CD4-positive, alpha-beta T cell treated with Interleukin-12 subunit alpha and Interleukin-12 subunit beta, for 1 hour (primary cell): ENCODE results near the gene MBTD1.
"Not testable (repeated sequence)": the region's sequence is repeated elsewhere in the genome, so short reads cannot be mapped to it uniquely, and the experiment has no call there.

Source experiments
- DNase-seq: peaks from one replicate; pipeline ENCODE4 v3.0.0-alpha.2; 2020

Gene MBTD1

DNA sequence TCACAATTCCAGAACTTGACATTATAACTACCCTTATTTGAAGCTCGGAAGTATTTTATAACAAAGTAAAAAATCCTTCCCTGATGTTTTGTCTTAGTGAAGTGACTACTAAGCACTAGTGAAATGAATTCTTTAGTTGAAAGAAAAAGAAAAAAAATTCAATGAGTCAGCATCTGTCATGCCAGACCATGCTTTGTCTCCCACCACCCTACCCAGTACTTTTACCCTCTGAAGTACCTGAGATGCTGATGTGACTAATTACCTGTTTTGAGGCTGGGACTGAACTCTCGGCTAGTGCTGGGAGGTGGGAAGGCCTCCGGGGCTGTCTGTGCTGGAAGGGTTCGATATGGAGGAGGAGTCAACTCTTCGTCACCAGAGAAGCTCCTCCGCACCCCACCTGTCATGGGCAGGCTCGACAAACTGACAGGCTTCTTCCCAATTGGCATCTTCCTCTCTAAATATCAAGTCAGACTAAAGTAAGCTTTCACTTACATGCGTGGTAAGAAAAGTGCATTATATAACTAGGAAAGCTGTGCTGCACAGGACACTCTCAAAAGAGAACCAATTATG lies 74.0 kb downstream of the MBTD1 start:
- DNase-seq: no peak

DNA sequence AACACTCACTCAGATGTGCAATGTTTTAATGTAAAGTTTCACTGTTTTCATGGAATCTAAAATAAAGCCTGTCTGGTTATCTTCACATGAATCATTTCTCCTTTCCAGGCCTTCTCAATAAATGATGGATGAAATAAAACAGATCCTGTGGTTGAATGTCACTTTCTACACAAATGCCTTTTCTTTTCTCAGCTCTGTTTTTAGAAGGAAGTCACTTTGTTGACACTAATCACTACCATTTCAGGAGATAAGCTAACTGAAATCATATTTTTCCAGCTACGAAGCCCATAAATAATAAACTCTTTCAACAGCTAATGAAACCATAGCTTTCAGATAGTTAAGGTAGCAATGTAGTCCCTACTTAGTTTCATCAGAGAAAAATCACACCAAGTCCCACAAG lies 75.7 kb downstream of the MBTD1 start:
- no peak for DNase-seq

DNA sequence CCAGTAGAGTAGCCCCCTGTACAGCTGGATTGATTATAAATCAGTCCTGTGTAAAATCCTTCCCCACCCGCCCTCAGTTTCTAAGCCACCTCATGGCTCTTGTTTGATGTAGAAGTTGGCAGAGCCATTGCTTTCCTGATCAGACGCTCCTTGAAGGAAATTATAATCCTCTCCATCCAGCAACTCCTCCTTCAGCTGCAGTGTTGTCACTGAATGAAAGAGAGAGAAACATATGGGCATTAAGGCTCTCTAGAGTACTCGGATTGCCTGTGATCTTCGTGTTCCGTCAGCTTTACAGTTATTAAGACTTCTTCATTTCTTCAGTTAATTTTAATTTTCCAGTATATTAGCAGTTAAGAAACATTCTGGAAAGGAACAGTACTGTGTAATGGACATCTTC lies 79.4 kb downstream of the MBTD1 start:
- no peak for DNase-seq

DNA sequence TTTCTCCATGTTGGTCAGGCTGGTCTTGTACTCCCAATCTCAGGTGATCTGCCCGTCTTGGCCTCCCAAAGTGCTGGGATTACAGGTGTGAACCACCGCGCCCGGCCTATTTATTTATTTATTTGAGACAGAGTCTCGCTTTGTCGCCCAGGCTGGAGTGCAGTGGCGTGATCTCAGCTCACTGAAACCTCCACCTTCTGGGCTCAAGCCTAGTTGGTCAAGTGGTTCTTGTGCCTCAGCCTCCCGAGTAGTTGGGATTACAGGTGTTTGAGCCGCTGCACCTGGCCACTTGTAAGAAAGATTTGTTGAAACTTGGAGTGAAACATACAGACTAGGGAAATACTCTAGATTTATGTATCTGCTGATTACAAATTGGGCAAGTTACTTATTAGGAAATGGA lies 87.8 kb downstream of the MBTD1 start:
- DNase-seq: not testable (repeated sequence)

DNA sequence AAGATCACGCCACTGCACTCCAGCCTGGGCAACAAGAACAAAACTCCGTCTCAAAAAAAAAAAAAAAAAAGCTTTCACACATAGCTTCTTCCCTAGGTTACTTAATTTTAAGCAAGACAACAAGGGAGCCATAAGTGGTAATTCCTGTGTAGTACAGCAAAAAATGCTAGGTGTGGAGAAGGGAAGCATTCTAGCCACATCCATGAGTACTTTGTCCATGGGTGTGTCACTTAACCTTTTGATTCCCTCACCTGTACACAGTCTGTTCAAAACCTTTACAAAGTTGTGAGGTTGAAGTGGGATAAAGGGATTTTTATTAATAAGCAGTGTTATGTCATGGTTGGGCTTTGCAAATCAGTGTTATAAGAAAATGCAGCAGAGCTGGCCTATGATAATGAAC lies 89.1 kb downstream of the MBTD1 start:
- no peak for DNase-seq

DNA sequence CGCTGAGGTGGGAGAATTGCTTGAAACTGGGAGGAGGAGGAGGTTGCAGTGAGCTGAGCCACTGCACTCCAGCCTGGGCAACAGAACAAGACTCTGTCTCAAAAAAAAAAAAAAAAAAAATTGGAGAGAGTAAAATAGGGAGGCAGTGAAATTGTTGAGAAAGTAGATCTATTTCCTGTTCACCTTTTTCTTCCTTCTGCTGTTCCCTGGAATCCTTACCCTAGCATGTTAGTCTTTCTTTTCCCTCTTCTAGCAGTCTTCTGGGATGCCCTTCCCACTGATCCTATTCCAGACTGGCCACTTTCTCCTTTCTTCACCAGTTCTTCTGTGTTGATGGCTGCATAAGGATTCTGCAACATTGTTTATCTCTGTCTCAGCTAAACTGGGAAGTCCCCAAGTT lies 90.5 kb downstream of the MBTD1 start:
- no peak for DNase-seq

DNA sequence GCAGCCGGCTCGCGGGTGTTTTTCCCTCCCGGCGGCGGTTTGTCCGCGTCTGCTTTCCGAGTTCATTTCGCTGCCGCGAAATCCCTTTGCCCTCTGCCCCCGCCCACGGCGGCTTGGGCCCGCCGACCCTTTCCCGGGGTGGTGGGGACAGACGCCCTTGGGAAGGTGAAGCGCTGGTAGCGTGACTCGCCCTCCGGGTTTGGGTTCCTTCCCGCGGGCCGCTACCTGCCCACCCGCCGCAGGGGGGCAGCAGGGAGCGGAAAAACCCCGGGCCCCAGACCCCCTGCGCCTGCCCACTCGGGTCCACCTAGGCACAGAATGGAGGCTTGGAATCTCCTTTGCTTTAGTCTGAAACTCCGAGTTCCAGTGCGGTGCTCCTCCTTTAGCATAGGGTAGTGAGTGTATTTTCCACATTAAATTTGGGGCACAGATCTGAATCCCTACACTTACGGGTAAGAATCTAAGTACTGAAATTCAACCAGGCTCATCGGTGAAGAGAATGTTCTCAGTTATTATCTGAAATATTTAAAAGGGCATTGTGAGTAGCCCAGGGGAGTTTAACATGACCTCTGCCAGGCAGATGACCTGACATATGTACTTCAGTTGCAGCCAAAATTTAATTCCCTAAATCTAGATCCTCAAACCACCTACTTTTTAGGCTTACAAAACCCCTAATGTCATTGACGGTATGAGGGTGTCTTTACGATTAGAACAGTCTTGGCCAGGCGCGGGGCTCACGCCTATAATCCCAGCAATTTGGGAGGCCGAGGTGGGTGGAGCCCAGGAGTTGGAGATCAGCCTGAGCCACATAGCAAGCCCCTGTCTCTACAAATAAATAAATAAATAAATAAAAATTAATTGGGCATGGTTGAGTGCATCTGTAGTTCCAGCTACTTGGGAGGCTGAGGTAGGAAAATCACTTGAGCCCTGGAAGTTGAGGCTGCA lies 92.6 kb downstream of the MBTD1 start:
- peak; percentile 63 for DNase-seq

DNA sequence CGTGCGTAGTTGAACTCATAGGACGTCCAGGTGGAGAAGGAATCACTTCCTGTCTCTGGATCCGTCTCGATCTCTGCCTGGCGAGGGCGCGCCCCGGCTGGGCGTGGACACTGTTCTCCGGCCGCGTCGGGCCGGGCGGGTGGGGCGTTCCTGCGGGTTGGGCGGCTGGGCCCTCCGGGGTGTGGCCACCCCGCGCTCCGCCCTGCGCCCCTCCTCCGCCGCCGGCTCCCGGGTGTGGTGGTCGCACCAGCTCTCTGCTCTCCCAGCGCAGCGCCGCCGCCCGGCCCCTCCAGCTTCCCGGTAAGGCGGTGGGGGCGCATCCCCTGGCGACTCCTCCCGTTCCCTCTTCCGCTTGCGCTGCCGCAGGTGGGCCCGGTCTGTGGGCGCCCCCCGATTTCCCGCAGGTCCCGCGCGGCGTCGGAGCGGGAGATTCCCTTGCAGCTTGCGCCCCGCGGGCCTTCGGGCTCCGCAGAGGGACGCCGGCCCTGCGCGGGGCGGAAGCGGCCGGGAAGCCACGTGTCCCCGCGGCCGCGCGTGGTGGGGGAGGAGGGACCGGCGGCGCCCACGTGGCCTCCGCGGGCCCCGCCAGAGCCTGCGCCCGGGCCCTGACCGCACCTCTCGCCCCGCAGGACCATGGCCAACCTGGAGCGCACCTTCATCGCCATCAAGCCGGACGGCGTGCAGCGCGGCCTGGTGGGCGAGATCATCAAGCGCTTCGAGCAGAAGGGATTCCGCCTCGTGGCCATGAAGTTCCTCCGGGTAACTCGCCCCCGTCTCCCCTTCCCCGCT lies 93.5 kb downstream of the MBTD1 start, which contains the start of gene NME2:
TSS of gene NME2 (plus strand) at position 214 of the 789 bp plus-strand sequence. CDS start at position 634, 420 bp downstream.
- peak; percentile 71 for DNase-seq

DNA sequence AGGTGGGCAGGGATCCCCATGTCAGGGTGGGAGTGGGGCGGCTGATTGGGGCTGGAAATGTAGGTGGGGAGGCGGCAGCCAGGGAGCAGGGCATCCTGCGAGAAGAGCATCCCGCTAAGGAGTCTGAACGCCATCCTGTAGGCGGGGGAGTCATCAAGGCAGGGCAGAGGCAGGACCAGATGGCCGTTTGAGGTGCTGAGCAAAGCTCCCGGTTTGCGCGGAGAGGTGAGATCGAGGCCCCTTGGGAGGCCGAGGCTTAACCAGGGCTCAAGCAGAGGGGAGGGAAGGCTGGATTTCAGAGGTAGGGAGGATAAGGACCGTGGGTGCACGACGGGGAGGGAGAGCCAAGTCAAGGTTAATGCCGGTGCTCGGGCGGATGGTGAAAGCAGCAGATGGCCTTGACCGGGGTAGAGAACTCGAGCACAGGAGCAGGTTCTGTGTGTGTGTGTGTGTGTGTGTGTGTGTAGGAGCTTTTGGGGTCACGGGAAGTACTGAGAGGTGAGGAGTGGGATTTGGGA lies 94.1 kb downstream of the MBTD1 start:
- DNase-seq: no peak

DNA sequence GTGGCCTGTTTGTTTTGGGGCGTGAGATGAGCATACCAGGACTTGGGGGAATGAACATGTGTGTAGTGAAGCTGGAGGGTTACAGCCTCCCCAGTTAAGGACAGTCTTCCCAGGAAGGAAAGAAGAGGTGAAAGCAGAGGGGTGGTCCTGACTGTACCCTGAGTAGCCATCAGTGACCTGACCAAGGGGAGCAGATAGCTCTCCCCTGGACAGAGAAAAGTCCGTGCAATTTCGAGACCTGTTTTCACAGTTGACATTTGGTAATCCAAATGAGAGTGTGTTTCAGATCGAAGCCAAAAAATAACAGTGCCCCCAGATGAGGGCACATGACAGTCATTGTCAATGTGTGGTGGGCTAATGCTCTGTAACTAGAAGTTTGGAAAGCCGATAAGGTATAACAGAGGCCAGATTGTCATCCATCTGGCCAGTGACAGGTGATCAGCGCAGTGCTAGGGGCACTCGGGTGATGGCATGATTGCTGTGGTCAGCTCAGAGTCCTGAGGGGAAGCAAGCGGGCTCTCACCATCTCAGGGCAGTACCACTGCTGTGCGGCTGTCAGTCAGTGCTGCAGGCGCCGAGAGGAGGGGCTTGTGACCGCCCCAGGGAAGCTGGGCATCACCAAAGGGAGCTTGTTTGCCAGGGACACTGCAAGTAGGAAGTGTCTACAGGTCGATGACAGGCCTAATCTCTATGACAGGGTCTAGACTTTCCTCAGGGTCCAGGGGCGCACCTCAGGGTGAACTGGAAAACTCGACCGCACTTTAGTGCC lies 94.8 kb downstream of the MBTD1 start:
- no peak for DNase-seq

DNA sequence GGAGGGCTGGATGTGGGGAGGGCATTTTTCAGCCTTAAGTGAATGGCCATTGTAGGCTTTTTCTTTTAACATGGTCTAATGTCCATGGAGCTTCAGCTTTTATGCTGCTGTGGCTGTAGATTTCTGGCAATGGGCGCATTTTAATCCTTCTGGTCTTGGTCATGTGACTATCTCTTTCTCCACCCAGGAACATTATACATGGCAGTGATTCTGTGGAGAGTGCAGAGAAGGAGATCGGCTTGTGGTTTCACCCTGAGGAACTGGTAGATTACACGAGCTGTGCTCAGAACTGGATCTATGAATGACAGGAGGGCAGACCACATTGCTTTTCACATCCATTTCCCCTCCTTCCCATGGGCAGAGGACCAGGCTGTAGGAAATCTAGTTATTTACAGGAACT lies 98.3 kb downstream of the MBTD1 start:
- no peak for DNase-seq

DNA sequence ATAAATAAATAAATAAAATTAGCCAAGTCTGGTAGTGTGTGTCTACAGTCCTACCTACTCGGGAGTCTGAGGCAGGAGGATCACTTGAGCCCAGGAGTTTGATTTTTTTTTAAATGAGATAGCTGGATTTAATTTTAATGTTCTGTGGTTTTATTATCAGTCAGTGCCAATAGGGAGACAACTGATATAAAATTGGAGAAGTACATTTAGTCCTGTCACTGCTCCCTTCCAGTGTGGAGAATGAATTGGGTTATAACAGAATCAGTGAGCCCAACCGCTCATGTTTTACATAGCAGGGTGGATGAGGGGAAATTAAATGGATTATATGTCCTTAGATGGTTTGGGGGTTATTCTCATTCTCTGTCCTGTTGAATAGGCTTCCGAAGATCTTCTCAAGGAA lies 100.2 kb downstream of the MBTD1 start:
- DNase-seq: no peak

DNA sequence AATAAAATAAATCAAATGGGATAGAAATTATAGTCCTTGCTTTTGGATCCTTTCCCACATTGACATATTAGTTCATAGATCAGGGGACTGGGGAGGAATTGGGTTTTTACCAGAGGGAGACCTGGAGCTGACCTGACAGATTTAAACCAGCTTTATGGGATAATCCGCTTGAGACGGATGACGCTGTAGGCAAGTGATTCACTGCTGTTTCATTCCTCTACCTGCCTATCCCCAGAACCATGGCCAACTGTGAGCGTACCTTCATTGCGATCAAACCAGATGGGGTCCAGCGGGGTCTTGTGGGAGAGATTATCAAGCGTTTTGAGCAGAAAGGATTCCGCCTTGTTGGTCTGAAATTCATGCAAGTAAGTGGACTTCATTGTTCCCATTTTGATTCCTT lies 104.4 kb downstream of the MBTD1 start:
- no peak for DNase-seq

DNA sequence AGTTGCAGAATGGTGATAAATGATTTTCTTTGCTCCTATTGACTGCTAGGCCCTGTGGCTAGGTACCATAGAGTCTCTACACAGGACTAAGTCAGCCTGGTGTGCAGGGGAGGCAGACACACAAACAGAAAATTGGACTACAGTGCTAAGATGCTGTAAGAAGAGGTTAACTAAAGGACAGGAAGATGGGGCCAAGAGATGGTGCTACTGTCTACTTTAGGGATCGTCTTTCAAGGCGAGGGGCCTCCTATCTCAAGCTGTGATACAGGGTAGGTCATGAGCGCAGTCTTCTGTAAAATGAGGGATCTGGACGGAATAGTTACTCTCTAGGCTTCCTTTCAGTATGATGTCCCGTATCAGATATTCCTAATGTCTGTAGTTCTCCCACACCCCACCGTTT lies 105.7 kb downstream of the MBTD1 start:
- peak; percentile 6 for DNase-seq

DNA sequence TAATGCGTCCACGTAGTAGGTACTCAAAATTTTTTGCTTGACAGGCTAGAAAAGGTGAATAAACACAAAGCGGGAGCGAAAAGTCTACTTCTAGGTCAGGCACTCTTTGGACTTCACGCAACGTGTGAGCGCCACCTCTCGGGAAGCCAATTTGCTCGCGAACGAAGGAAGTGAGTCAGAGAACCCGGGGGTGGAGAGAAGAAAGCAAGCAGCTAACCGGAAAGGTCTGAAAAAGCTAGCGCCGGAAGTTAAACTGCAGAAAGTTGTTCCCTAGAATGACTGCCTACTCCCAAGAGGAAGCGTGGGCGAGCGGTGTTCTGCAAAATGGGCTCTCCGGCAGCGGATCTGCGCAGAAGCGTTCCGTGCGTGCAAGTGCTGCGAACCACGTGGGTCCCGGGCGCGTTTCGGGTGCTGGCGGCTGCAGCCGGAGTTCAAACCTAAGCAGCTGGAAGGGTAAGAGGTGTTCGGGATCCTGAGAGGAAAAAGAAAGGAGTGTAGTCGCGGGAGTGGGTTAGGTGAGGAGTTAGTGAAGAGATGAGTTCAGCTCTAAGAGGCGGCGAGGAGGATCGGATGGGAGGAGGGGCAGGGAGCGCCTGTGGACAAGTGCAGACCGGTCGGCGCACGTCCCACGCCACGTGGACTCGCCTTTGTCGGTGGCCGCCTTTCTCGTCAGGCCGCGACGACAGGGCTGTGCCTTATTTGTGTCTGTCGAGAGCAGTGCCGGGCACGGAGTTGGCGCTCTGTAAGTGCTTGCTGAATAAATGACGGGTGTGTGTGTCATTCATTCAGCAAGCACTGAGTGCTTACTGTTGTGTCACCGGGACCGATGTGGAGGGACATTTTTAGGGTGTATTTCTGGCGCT lies 106.4 kb downstream of the MBTD1 start, which contains the start of gene NME1:
TSS of gene NME1 (plus strand) at position 350 of the 863 bp plus-strand sequence. CDS start 2,096 bp downstream, outside the sequence.
- peak; percentile 98 for DNase-seq

DNA sequence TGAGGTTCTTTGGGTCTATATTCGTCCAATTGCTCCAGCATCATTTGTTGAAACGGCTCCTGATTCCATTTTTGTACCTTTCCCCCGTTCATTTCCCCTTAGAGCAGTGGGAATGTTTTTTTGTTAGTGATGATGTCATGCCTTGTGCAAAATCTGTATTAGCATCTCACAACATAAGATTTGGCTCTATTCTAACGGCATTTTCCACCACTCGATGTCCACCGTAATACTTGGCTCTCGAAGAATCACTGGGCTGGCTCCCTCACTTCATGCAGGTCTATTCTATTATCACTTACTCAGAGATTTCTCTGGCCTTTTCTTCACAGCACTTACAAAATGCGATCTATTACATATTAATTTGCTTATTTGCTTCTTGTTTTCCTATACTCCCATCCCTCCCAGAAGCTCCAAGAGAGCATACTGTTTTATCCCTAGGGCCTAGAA lies 107.1 kb downstream of the MBTD1 start:
- no peak for DNase-seq

DNA sequence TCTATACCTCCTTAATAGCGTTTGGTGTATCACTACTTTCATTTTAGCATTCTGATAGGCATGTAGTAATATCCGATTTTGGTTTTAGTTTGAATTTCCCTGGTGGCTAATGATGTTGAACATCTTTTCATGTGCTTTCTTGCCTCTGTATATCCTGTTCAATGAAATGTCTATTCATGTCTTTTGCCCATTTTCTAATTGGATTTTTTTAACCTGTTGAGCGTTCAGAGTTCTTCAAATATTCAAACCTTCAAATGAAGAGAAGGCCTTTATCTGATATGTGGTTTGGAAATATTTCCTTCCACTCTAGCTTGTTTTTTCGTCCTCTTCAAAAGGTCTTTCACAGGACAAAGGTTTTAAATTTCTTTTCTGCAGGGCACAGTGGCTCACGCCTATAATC lies 108.9 kb downstream of the MBTD1 start:
- no peak for DNase-seq

DNA sequence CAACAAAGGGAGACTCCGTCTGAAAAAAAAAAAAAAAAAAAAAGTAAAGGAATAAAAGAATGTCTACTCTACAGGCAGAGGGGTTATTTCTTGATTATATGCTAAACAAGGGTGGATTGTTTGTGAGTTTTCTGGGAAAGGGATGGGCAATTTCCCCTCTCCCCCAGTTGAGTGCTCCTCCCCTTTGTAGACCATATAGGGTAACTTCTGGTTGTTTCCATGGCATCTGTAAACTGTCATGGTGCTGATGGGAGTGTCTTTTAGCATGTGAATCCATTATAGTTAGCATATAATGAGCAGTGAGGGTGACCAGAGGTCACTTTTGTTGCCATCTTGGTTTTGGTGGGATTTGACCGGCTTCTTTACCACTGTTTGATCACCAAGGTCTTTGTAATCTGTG lies 110.7 kb downstream of the MBTD1 start:
- no peak for DNase-seq

DNA sequence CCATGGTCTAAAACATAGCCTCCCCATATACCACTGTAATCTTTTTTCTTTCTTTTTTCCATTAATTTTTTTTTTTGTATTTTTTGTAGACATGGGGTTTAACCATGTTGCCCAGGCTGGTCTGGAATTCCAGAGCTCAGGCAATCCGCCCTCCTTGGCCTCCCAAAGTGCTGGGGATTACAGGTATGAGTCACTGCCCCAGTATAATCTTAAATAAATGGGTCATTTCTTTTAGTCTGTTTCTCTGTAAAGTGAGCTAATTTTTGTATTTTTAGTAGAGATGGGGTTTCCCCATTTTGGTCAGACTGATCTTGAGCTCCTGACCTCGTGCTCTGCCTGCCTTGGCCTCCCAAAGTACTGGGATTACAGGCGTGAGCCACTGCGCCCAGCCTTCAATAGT lies 112.2 kb downstream of the MBTD1 start:
- DNase-seq: no peak

DNA sequence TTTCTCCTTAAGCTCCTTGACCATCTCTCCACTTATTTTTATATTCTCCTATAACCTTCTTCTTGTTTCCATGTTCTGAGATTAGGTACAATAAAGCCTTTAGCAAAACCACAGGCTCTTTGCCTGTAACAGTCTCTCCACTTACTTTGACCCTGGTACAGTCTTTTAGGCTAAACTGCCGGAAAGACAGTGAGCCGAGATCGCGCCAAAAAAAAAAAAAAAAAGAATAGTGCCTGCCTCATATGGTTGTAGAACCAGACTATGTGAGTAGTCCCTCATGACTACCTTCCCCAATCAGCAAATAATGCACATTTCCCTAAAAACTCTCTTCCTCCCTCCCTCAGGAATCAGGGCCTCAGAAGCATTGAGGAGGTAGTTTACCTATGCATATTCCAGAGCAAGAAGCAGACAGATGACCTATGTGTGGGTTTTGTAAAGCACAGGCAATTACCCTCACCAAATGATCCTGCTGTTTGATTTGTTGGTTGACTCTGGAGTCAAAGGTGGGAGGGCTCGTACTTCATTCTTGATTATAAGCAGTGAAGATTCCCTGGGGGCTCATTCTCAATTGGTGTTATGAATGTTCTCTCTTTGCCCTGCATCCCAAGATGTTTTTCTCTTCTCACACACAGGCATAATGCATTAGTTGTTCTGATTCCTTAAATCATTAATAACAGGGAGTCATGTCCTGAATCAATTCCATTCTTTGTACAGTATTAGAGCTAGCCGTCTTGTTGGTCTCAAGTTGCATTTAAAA lies 115.4 kb downstream of the MBTD1 start:
- DNase-seq: no peak

DNA sequence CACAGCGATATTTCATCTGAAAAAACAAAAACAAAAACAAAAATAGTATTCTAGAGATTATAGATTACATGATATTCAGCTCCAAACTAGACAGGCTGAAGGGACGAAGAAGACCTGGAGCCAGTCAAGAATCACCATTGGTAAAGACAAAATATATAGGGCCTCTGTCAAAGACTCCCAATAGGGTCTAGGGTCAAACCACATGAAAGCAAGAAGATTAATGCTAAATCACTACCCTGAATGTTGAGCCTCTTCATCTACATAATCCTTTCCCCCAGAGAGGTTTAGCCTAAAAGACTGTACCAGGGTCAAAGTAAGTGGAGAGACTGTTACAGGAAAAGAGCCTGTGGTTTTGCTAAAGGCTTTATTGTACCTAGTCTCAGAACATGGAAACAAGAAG lies 117.3 kb downstream of the MBTD1 start:
- no peak for DNase-seq
